Measurements from ENCODE around the gene TDRD7.

The TDRD7 gene

DNA sequence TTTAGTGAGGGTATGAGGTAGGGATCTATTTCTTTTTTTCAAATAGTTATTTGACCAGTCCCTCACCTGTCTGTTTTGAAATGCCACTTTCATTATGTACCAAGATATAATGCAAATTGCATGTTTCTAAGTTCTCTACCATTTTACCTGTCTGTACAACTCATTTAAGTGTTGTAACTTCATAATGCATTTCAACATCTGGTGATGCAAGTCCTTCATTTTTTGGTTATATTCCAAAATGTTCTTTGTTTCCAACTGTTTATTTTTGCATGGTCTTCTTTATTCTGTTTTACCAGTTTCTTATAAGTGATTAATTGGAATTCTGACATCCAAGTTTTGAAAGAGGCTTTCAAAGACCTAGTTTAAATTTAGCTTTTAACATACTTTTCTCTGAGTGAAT, 26.8 kb downstream of the TDRD7 start:
- Histone ChIP-seq H4K20me1 (ENCODE audit: insufficient read depth, low read length) (no peaks in the 10 kb centered on the region), H2AFZ (ENCODE audit: low read length) (no peak overlapping the region), H3K4me3 (ENCODE audit: low read depth, low read length, poor library complexity, severe bottlenecking) (no peak overlapping the region), H3K27ac (ENCODE audit: low read depth, low read length, poor library complexity, severe bottlenecking) (no peak overlapping the region), H3K79me2 (ENCODE audit: insufficient read depth, low read length) (no peaks in the 10 kb centered on the region), H3F3A (ENCODE audit: insufficient read depth, low read length) (no peaks in the 10 kb centered on the region), H3K9me2 (ENCODE audit: low read depth, low read length) (no peaks in the 10 kb centered on the region), H3K4me1 (ENCODE audit: insufficient read depth, low read length, severe bottlenecking) (no peaks in the 10 kb centered on the region), H3K9me3 (ENCODE audit: low read length) (no peaks in the 10 kb centered on the region), H3K27me3 (ENCODE audit: insufficient read depth, low read length) (no peaks in the 10 kb centered on the region), H3K36me3 (ENCODE audit: insufficient read depth, low read length) (no peaks in the 10 kb centered on the region), H3K9ac (ENCODE audit: low read length) (no peak overlapping the region), H3K4me2 (ENCODE audit: low read length) (no peak overlapping the region)
- no peak for TF ChIP-seq EZH2 (IDR thresholded peaks at IDR 0.05; ENCODE audit: borderline replicate concordance, low read length)
- no peak for TF ChIP-seq CTCF (IDR thresholded peaks at IDR 0.05; ENCODE audit: low read length)

GRCh38 chr9:97440160-97440559, 28.3 kb downstream of the TDRD7 start:
- H4K20me1 ChIP-seq (ENCODE audit: insufficient read depth, low read length) = no peaks in the 10 kb centered on the region
- no peaks in the 10 kb centered on the region for H3K9me2 ChIP-seq (ENCODE audit: low read depth, low read length)
- no peaks in the 10 kb centered on the region for H3K79me2 ChIP-seq (ENCODE audit: insufficient read depth, low read length)
- H3K4me1 ChIP-seq (ENCODE audit: insufficient read depth, low read length, severe bottlenecking) = no peaks in the 10 kb centered on the region
- H3F3A ChIP-seq (ENCODE audit: insufficient read depth, low read length) = no peaks in the 10 kb centered on the region
- no peak overlapping the region for H3K27ac ChIP-seq (ENCODE audit: low read depth, low read length, poor library complexity, severe bottlenecking)
- H3K9ac ChIP-seq (ENCODE audit: low read length) = no peak overlapping the region
- H3K4me2 ChIP-seq (ENCODE audit: low read length) = no peak overlapping the region
- no peak overlapping the region for H3K4me3 ChIP-seq (ENCODE audit: low read depth, low read length, poor library complexity, severe bottlenecking)
- H3K36me3 ChIP-seq (ENCODE audit: insufficient read depth, low read length) = no peaks in the 10 kb centered on the region
- H3K9me3 ChIP-seq (ENCODE audit: low read length) = no peaks in the 10 kb centered on the region
- no peaks in the 10 kb centered on the region for H3K27me3 ChIP-seq (ENCODE audit: insufficient read depth, low read length)
- H2AFZ ChIP-seq (ENCODE audit: low read length) = no peak overlapping the region
- no peak for TF ChIP-seq EZH2 (IDR thresholded peaks at IDR 0.05; ENCODE audit: borderline replicate concordance, low read length)
- TF ChIP-seq CTCF (IDR thresholded peaks at IDR 0.05; ENCODE audit: low read length) = no peak

- no peaks in the 10 kb centered on the region for H3K27me3 ChIP-seq (ENCODE audit: insufficient read depth, low read length)
- H3K4me2 ChIP-seq (ENCODE audit: low read length) = no peak overlapping the region
- H3K9me3 ChIP-seq (ENCODE audit: low read length) = no peaks in the 10 kb centered on the region
- H3K9me2 ChIP-seq (ENCODE audit: low read depth, low read length) = no peaks in the 10 kb centered on the region
- H3K27ac ChIP-seq (ENCODE audit: low read depth, low read length, poor library complexity, severe bottlenecking) = no peak overlapping the region
- no peaks in the 10 kb centered on the region for H3K4me1 ChIP-seq (ENCODE audit: insufficient read depth, low read length, severe bottlenecking)
- no peaks in the 10 kb centered on the region for H4K20me1 ChIP-seq (ENCODE audit: insufficient read depth, low read length)
- no peak overlapping the region for H3K9ac ChIP-seq (ENCODE audit: low read length)
- TF ChIP-seq EZH2 (IDR thresholded peaks at IDR 0.05; ENCODE audit: borderline replicate concordance, low read length) = no peak
- no peak for TF ChIP-seq CTCF (IDR thresholded peaks at IDR 0.05; ENCODE audit: low read length)
- no peaks in the 10 kb centered on the region for H3K79me2 ChIP-seq (ENCODE audit: insufficient read depth, low read length)
- H2AFZ ChIP-seq (ENCODE audit: low read length) = no peak overlapping the region
- no peaks in the 10 kb centered on the region for H3K36me3 ChIP-seq (ENCODE audit: insufficient read depth, low read length)
- H3F3A ChIP-seq (ENCODE audit: insufficient read depth, low read length) = no peaks in the 10 kb centered on the region
- no peak overlapping the region for H3K4me3 ChIP-seq (ENCODE audit: low read depth, low read length, poor library complexity, severe bottlenecking)
These were observed 29.8 kb downstream of the TDRD7 start for GRCh38 chr9:97441729-97442128.

Measured in OCI-LY1 (cell line).